Caki2 (cell line): ENCODE results near the gene STRA8. TPM values are rescaled to one million over a fixed set of nuclear protein-coding genes. Genes with fewer than 3 reads are reported as not detected.
"Not testable (repeated sequence)": the region's sequence is repeated elsewhere in the genome, so short reads cannot be mapped to it uniquely, and the experiment has no call there.

ENCODE experiments used
- DNase-seq: peaks from one replicate; pipeline ENCODE4 v3.0.0-alpha.2; 2015; ENCODE audit warnings: low read depth
- in situ Hi-C: cut with HindIII; loops from 2 replicates; pipeline ENCODE4 v1.10.0; 2016; ENCODE audit warnings: low sequenced_read_pairs, low pct_unique_long_range_greater_than_20kb, mixed read lengths
- total RNA-seq: library from RNA; depleted of rRNA; stranded (reverse); fragments of >200 nt; shearing (Covaris generic); gene quantifications from 2 replicates; pipeline ENCODE4 v1.2.3, GENCODE V29; 2014; ENCODE audit warnings: low replicate concordance

Gene STRA8
- total RNA-seq, 1 experiment from 2014 or later: not detected

DNA sequence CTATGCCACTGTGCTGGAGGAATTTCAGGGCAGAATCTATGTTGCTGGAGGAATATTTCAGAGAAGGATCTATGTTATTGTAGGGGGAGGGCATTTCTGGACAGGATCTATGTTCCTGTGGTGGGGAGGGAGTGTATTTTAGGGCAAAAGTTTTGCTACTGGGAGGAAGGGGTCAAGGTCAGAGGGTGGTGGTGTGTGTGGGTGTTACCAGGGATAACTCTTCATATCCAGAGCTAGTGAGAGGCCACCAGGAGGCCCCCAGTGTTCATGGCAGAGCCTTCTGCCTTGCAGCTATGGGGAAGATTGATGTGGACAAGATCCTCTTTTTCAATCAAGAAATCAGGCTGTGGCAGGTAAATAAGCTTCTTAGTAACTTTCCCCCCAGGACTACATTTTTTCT, 2.0 kb upstream of the STRA8 start:
- in situ Hi-C loops: no loop called here
- DNase-seq: no peak

GRCh38 chr7:135232087-135232486, 1.6 kb upstream of the STRA8 start:
- in situ Hi-C loops: no loop called here
- no peak for DNase-seq

DNA sequence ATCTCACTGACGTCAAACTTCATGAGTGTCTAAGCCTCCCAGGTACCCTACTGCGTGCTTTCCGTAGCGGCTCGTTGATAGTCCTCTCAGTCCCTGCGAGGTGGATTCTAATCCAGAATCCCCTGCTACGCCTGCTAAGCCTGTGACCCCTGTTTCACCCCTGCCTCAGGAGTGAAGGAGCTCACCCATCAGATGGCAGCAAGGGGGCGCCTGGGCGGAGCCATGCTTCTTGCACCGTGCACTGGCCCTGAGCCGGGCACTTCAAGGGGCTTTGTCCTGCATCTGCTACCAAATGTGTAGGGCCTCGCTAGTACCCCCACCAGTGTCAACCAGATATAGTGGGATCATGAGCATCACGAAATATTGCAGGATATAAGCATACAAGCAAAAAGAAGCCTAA, 918 bp upstream of the STRA8 start:
- no peak for DNase-seq
- in situ Hi-C loops: no loop called here

DNA sequence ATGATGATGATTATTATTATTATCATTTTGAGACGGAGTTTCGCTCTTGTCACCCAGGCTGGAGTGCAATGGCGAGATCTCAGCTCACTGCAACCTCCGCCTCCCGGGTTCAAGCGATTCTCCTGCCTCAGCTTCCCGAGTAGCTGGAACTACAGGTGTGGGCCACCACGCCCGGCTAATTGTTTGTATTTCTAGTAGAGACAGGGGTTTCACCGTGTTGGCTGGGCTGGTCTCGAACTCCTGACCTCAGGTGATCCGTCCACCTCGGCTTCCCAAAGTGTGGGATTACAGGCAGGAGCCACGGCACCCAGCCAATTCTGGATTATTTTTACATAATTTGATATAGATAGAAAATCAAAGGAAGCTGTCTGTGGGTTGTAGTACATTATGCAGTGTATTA, 457 bp downstream of the STRA8 start:
- in situ Hi-C loops, DNase-seq: not testable (repeated sequence)

- in situ Hi-C loops: no loop called here
- no peak for DNase-seq
These were observed 1.1 kb downstream of the STRA8 start for GRCh38 chr7:135234727-135235126.

GRCh38 chr7:135235841-135236240, 2.2 kb downstream of the STRA8 start:
- in situ Hi-C loops: no loop called here
- DNase-seq: no peak

- in situ Hi-C loops: no loop called here
- peak; percentile 32 for DNase-seq
These were observed 3.1 kb downstream of the STRA8 start for GRCh38 chr7:135236727-135237126.

- no peak for DNase-seq
- in situ Hi-C loops: no loop called here
These were observed 4.6 kb downstream of the STRA8 start for GRCh38 chr7:135238112-135238744.

- DNase-seq: no peak
- in situ Hi-C loops: no loop called here
These were observed 5.6 kb downstream of the STRA8 start for GRCh38 chr7:135239263-135239662.

DNA sequence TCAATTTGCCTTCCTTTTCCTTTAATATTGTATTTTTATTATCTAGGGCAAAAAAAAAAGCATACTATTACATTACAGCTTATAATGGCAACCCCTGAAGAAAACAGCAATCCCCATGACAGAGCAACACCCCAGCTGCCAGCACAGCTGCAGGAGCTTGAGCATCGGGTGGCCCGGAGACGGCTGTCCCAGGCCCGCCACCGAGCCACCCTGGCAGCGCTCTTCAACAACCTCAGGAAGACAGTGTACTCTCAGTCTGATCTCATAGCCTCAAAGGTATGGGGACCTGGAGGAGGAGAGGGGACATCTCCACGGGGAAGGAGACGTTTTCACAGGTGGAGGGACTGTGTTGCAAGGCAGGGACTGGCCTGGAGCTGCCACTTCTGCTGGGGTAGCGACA, 6.8 kb downstream of the STRA8 start:
- in situ Hi-C loops: no loop called here
- DNase-seq: no peak

- in situ Hi-C loops: no loop called here
- DNase-seq: no peak
These were observed 8.6 kb downstream of the STRA8 start for GRCh38 chr7:135242096-135242684.

DNA sequence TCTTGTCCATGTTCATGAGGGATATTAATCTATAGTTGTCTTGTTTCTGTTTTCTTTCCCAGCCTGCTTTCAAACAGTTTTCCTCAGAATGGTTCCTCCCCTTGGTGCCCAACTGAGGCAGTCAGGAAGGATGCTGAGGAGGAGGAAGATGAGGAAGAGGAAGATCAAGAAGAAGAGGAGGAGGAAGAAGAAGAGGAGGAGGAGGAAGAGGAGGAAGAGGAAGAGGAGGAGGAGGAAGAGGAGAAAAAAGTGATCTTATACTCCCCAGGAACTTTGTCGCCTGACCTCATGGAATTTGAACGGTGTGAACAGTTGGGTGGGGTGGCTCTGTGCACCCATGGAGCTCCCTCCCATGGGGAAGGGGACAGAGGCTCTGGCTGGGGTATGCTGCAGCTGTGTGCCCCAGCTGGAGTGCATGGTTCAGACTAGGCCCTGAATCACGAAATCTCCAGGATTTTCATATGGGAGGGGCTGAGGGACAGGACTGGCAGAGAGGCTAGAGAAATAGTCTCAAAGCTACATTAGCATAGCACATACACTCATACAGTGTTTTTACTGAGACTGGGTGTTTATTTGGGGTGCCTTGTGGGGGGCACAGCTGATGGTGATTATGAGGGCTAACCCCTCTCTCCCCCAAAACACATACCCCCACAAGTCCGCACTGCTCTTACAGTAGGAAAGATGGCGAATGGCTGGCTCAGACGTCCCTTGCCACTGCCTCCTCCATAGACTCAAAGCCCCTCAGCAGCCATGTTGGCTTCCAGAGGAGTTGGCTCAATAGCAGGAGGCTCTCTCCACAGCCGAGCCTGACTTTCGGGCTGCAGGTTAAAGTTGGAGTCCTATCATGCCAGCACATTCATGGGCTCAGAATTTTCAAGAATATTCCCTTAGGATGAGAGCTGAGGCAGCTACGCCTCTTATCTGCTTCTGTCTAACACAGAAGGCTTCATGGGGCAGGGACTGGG, 11.9 kb downstream of the STRA8 start:
- in situ Hi-C loops: no loop called here

GRCh38 chr7:135246191-135246825, 12.7 kb downstream of the STRA8 start:
- no peak for DNase-seq
- in situ Hi-C loops: no loop called here

More for the DNA sequence above, 11.9 kb downstream of the STRA8 start:
- no peak for DNase-seq

GRCh38 chr7:135247746-135248471, 14.3 kb downstream of the STRA8 start:
- DNase-seq: no peak
- in situ Hi-C loops: no loop called here

GRCh38 chr7:135248546-135248945, 14.9 kb downstream of the STRA8 start:
- no peak for DNase-seq
- in situ Hi-C loops: no loop called here

GRCh38 chr7:135251496-135252391, 18.1 kb downstream of the STRA8 start:
- no peak for DNase-seq
- in situ Hi-C loops: no loop called here
